HepG2 (cell line): Measurements from ENCODE around the gene CD4. TPM values are rescaled to one million over a fixed set of nuclear protein-coding genes. Genes with fewer than 3 reads are reported as not detected.
A peak's percentile ranks its signal among the peaks of the same experiment; 100 is the strongest.

Experiments used
- AHR ChIP-seq: IDR thresholded peaks from 2 replicates; pipeline ENCODE4 v1.6.1; 2018; ENCODE audit warnings: missing genetic modification reagents, missing compliant biosample characterization
- AKAP8 ChIP-seq: sonication (generic); formaldehyde crosslinking; IDR thresholded peaks from 2 replicates; pipeline ENCODE4 v1.5.1; 2020; ENCODE audit warnings: mild to moderate bottlenecking, missing genetic modification reagents
- CERS6 ChIP-seq: sonication (generic); formaldehyde crosslinking; IDR thresholded peaks from 2 replicates; pipeline ENCODE4 v1.5.0; 2020; ENCODE audit warnings: missing genetic modification reagents
- CHD4 ChIP-seq: fragments of 200-600 bp; sonication (generic); IDR thresholded peaks from 2 replicates; pipeline ENCODE4 v1.7.0; 2017; ENCODE audit warnings: mild to moderate bottlenecking, low read length, borderline replicate concordance
- KMT2B ChIP-seq: IDR thresholded peaks from 2 replicates; pipeline ENCODE4 v1.6.1; 2016; ENCODE audit warnings: missing genetic modification reagents, missing compliant biosample characterization
- TP53 ChIP-seq: sonication (generic); formaldehyde crosslinking; conservative IDR thresholded peaks from 2 replicates; pipeline ENCODE4 v1.4.0; 2020; ENCODE audit warnings: missing genetic modification reagents
- ZBED4 ChIP-seq: sonication (generic); formaldehyde crosslinking; IDR thresholded peaks from 2 replicates; pipeline ENCODE4 v1.4.0; 2020; ENCODE audit warnings: missing genetic modification reagents, borderline replicate concordance
- ZBTB4 ChIP-seq: sonication (generic); formaldehyde crosslinking; IDR thresholded peaks from 2 replicates; pipeline ENCODE4 v1.4.0; 2020; ENCODE audit warnings: missing genetic modification reagents, mild to moderate bottlenecking, borderline replicate concordance
- ZFP41 ChIP-seq: sonication (generic); formaldehyde crosslinking; IDR thresholded peaks from 2 replicates; pipeline ENCODE4 v1.4.0; 2020; ENCODE audit warnings: mild to moderate bottlenecking, missing genetic modification reagents, borderline replicate concordance
- ZHX1 ChIP-seq: sonication (generic); formaldehyde crosslinking; IDR thresholded peaks from 2 replicates; pipeline ENCODE4 v1.8.1; 2022; ENCODE audit warnings: low read depth, mild to moderate bottlenecking, missing genetic modification reagents
- ZNF121 ChIP-seq: sonication (generic); formaldehyde crosslinking; IDR thresholded peaks from 2 replicates; pipeline ENCODE4 v1.5.0; 2020; ENCODE audit warnings: mild to moderate bottlenecking, missing genetic modification reagents
- ZNF616 ChIP-seq: sonication (generic); formaldehyde crosslinking; IDR thresholded peaks from 2 replicates; pipeline ENCODE4 v1.5.0; 2020; ENCODE audit warnings: low read depth, mild to moderate bottlenecking, missing genetic modification reagents
- ZNF773 ChIP-seq: sonication (generic); formaldehyde crosslinking; IDR thresholded peaks from 2 replicates; pipeline ENCODE4 v1.4.0; 2020; ENCODE audit warnings: missing genetic modification reagents, borderline replicate concordance
- ZSCAN22 ChIP-seq: sonication (generic); formaldehyde crosslinking; IDR thresholded peaks from 2 replicates; pipeline ENCODE4 v1.4.0; 2020; ENCODE audit warnings: mild to moderate bottlenecking, missing genetic modification reagents
- polyA plus RNA-seq, 8 experiments: library from polyadenylated mRNA; depleted of rRNA in 3 of 8; stranded (reverse) in 7 of 8; unstranded in 1 of 8; fragments of >200 nt; fragmentation: Illumina TruSeq in 4 of 8; extraction: Trizol in 4 of 8; gene quantifications; 2 replicates each; pipeline versions ENCODE4 v1.2.1 to v1.2.3, GENCODE V29; 2011 to 2016; ENCODE audit warnings: low read depth in 4 of 8, missing spikeins in 1 of 8, mixed read lengths in 1 of 8; ENCODE audit not compliant: insufficient read depth in 1 of 8
- total RNA-seq, 5 experiments: library from RNA; depleted of rRNA; stranded (reverse); fragments of >200 nt; fragmentation: Illumina TruSeq; extraction: Trizol; gene quantifications; 2 replicates each; pipeline ENCODE4 v1.2.3, GENCODE V29; 2016; ENCODE audit warnings: low read depth in 1 of 5
- TF ChIP-seq, protein P1 (sequence below): IDR thresholded peaks from 2 replicates; pipeline ENCODE4 v1.6.1; 2016; ENCODE audit warnings: missing biosample characterization, missing genetic modification reagents, low read depth

CD4 gene
- total and polyA plus RNA-seq, 2 of the 13 experiments (the other 11 are each of a cell fraction or from before 2014, with no cell fraction given): 0.07 to 0.95 TPM

DNA sequence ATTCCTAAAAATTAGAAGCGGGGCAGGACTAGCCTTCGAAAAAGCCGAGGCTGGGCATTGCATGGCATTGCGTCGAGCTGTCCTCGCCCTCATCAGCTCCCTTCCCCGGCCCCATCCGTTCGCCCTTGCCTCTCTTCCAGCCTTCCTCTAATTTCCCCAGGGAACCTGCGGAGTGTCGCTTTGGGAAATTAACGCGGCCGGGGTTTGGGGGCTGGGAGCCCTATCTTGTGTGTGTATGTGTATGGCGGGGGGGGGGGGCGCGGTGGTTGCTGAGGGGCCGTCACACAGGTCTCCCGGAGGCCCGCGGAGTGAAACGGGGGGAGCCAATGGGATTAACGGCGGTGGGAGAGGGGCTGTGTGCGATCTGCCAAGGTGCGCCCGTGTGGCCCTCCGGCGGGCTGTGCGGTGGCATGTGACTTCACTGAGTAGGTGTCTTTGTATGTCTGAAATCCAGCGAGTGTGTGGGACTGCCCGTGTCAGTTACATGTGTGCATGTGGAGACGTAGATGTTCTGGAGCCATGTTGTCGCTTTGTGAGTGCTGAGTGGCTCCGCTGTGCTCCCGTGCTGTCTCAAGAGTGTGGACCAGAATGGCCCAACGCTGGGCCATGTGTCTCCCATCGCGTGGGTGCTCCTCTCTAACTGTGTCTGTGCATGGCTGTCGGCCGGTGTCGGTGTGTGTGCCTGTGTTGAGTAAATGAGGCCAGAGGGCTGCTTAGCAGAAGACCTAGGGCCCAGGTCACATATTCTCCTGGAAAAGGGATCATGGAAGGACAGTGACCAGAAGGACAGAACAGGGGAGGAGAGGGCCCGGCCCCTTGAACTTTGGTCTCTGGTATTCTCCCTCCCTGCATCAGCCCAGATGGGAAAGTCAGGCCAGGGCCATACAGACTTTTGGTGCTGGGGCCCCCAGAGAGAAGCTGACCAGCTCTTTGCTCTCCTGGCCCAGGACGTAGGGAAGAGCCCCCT is 21.7 kb upstream of the CD4 start (continued):
- no peak for TF ChIP-seq ZBTB4 (CRISPR knock-in tag)
- no peak for TF ChIP-seq TP53 (CRISPR knock-in tag)
- TF ChIP-seq ZSCAN22 (CRISPR knock-in tag): no peak
- TF ChIP-seq, protein P1, sequence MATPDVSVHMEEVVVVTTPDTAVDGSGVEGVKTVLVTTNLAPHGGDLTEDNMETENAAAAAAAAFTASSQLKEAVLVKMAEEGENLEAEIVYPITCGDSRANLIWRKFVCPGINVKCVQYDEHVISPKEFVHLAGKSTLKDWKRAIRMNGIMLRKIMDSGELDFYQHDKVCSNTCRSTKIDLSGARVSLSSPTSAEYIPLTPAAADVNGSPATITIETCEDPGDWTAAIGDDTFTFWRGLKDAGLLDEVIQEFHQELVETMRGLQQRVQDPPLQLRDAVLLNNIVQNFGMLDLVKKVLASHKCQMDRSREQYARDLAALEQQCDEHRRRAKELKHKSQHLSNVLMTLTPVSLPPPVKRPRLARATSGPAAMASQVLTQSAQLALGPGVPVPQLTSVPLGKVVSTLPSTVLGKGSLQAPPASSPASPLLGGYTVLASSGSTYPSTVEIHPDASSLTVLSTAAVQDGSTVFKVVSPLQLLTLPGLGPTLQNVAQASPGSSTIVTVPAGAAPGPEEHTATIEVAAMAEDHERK (CRISPR knock-in tag): no peak
- peak; percentile 9; the same call in 1 of the 2 replicates for TF ChIP-seq ZNF121 (CRISPR knock-in tag)
- TF ChIP-seq CHD4: no peak
- no peak for TF ChIP-seq AHR (CRISPR knock-in tag)
- no peak for TF ChIP-seq ZFP41 (CRISPR knock-in tag)
- no peak for TF ChIP-seq ZBED4 (CRISPR knock-in tag)
- TF ChIP-seq ZNF773 (CRISPR knock-in tag): no peak
- TF ChIP-seq ZNF616: no peak
- TF ChIP-seq ZHX1 (CRISPR knock-in tag): no peak
- TF ChIP-seq AKAP8 (CRISPR knock-in tag): peak; percentile 71; the same call in 1 of the 2 replicates
- no peak for TF ChIP-seq CERS6 (CRISPR knock-in tag)
- no peak for TF ChIP-seq KMT2B (CRISPR knock-in tag)
